GM18519 (cell line): Measurements from ENCODE around the gene HPX.
A peak's percentile ranks its signal among the peaks of the same experiment; 100 is the strongest.

Experiments used
- ATAC-seq: cut with Tn5 transposase; IDR thresholded peaks from one replicate; pipeline ENCODE4 v1.9.1; 2021; ENCODE audit warnings: mild to moderate bottlenecking, moderate library complexity; ENCODE audit not compliant: unreplicated experiment, low FRiP score

The HPX gene, protein sequence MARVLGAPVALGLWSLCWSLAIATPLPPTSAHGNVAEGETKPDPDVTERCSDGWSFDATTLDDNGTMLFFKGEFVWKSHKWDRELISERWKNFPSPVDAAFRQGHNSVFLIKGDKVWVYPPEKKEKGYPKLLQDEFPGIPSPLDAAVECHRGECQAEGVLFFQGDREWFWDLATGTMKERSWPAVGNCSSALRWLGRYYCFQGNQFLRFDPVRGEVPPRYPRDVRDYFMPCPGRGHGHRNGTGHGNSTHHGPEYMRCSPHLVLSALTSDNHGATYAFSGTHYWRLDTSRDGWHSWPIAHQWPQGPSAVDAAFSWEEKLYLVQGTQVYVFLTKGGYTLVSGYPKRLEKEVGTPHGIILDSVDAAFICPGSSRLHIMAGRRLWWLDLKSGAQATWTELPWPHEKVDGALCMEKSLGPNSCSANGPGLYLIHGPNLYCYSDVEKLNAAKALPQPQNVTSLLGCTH

DNA sequence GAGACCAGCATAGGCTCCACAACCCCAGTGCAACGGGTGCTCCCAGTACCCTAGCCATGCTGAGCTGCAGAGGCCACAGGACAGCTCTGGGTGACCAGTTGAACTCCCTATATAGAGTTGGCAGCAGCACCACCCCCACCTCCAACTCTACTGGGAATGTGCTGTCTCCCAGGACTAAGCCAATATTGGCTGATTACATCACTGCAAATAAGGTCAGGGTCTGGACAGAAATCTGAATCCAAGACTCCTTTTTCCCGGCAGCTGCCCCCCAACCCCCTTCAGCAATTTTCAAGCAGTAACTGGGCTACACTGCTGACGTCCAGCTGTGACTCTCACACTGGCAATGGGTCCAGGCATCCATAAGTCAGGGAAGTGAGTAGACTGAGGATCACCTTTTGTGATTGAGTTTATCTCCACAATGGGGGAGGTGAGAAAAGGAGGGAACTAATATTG is at the start of gene HPX:
Gene HPX, minus strand, starts transcription at position 82 of the 453 bp plus-strand sequence. Its CDS starts 24 bp downstream, at position 58.
- no peak for ATAC-seq

- ATAC-seq, result no peak
Observed at GRCh38 chr11:6489306-6489705, 48.5 kb upstream of the HPX start.

GRCh38 chr11:6488821-6489220 is 48.0 kb upstream of the HPX start:
- no peak for ATAC-seq

GRCh38 chr11:6488342-6488741 is 47.6 kb upstream of the HPX start:
- no peak for ATAC-seq

- no peak for ATAC-seq
Observed at GRCh38 chr11:6486938-6487337, 46.2 kb upstream of the HPX start.

DNA sequence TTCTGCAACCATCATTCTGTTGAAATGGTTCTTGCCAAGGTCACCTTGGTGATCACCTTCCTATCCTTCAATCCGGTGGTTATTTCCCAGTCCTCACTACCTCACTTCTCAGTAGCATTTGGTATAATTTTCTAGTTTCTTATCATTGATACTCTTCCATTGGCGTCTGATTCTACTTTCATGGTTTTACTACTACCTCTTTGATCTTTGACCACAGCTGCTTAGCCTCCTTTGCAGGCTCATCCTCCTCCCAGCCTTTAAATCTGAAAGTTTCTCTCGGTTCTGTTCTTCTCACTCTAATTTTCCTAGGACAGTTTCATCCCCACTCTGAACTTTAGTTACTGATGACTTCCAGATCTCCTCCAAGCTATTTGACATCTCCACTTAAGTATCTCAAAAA is 45.5 kb upstream of the HPX start:
- ATAC-seq, result no peak

- no peak for ATAC-seq
Observed at GRCh38 chr11:6485661-6486060, 44.9 kb upstream of the HPX start.

DNA sequence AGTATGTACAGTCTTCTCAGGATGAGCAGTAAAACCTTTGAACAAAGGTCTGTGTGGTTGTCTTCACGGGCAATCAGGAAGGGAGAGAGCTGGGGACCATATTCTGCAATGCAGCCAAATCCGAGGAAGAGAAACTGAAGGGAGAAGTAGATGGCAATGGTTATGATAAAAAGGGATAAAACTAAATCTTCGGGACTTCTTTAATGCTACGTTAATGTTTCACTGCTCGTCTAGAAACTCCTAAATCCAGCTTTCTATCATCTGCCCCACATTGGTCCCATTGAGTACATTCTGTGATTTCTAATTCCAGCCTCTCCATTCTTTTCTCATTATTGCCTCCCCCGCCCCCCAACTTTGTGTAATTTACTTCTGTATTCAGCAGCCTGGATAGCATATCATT is 42.2 kb upstream of the HPX start:
- no peak for ATAC-seq

DNA sequence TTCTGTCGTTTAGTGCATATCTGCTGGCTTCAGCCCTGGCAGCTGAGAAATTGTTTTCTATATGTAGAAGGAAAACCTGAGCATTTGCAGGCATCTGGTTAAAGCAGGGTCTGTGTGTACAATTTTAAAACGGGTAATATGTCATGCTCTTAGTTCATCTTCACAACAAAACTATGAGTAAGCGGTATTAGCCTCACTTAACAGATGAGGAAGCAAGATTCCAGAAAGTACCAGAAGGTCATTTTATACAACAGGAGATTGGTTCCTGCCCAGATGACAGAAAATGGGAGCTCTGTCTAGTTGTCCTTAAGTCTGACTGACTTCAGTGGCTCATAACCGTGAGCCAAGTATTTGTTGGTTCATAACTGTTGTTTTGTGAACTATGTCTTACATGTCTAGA is 41.7 kb upstream of the HPX start:
- no peak for ATAC-seq

GRCh38 chr11:6481924-6482275 is 41.1 kb upstream of the HPX start:
- no peak for ATAC-seq

DNA sequence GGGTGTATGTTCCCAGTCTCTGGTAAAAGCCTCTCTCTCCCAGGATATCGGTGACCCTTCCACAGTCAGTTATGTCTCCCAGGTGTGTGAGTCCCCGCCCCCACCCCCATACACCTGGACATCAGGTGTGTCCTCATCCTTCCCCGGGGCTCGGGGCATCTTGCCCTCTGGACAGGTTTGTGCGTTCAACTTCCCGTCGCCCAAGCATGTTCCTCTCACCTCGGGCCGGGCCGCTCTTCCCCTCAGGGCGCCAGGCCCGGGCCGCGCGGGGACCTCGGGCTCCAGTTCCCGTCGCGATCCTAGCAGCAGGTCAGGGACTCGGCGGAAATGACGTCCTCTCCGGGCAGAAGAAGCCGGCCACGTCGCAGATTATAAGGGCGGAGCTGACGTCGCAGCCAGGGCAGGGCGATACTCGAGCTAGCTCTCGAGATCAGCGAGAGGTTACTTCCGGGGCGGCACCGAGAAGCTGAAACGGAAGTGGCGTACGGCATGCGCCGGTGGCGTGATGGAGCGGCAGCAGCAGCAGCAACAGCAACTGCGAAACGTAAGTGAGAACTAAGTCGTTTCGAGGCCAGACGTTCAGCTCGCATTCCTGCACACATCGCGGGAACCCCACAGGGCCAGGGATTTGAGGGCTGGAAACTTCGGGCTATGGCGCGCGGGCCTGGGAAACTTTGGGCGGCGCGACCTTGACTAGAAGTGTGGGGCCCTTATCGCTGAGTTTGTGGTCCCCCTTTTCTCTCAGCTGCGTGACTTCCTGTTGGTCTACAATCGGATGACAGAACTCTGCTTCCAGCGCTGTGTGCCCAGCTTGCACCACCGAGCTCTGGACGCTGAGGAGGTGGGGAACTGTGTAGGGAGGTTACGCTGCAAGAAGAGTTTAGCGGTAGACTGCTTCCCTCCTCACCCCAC is 40.5 kb upstream of the HPX start, which contains the start of the genes ARFIP2 and TIMM10B:
Gene ARFIP2, minus strand, starts transcription at position 320 of the 912 bp plus-strand sequence. CDS start 910 bp downstream, outside the sequence.
Gene TIMM10B, plus strand, starts transcription at position 490 of the 912 bp plus-strand sequence. Its CDS starts 16 bp downstream, at position 506.
- peak; percentile 99 for ATAC-seq

- no peak for ATAC-seq
Observed at GRCh38 chr11:6480299-6480914, 39.6 kb upstream of the HPX start.

DNA sequence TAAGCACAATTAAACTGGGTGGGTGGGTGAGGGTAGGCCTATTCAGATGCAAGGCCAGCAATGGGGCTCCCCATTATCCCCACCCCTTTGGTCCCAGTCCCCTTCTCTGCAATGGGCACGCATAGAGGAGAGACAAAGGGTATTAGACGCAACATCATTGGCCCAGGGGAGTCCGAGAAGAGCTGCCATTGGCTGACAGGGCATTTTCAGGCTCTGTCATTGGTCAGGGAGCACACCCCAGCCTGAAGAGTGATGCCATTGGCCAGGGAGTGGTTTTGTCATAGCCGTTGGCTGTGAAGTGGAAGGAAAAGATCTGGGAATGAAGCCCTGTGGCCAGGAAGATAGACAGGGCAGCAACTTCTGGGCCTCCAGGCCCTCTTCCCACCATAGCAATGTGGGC is 35.8 kb upstream of the HPX start:
- no peak for ATAC-seq

- no peak for ATAC-seq
Observed at GRCh38 chr11:6475936-6476335, 35.1 kb upstream of the HPX start.

GRCh38 chr11:6474806-6475500 is 34.2 kb upstream of the HPX start:
- ATAC-seq, result no peak

GRCh38 chr11:6474413-6474792 is 33.6 kb upstream of the HPX start:
- ATAC-seq, result no peak

DNA sequence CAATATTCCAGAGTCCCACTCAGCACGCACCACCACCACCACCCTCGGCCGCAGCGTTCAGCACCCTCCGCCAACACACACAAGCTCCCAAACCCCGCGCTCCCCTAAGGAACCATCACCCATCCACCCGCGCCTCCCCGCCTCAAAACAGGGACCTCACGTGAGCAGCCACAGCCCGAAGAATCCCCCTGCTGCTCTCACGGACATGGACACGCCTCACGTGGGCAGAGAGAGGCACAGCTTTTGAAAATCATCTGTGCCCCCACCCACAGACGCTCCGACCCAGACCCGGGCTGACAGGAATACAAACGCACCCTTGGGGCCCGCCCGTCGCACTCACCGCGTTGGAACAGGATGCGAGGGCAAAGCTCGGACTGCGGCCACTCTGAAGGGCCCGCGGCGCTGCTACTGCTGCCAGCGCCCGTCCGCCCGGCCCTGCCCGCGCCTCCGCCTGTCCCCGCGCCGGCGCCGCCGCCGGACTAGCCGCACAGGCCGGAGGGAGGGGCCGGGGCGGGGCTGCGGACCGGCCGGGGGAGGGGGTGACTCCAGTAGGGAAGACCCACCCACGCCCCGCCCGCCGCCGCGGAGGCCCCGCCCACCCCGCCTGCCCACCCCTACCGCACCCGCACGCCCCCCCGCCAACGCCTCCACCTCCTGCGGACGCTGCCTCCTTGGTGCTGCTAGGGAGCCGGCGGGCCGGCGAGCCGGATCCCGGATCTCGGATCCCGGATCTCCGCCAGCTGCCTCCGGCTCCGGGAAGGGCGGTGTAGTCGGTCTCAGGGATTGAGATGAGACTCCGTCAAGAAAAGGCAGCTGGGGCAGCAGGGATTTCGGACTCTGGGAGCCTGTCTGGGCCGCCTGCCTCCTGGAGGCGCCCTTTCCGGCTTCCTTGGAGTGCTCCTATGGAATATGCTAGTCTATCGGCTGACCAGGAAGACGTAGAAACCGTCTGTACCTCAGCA is 32.9 kb upstream of the HPX start, which contains the start of gene TRIM3:
Gene TRIM3, minus strand, starts transcription at position 491 of the 962 bp plus-strand sequence. CDS start 8,246 bp downstream, outside the sequence.
- no peak for ATAC-seq

DNA sequence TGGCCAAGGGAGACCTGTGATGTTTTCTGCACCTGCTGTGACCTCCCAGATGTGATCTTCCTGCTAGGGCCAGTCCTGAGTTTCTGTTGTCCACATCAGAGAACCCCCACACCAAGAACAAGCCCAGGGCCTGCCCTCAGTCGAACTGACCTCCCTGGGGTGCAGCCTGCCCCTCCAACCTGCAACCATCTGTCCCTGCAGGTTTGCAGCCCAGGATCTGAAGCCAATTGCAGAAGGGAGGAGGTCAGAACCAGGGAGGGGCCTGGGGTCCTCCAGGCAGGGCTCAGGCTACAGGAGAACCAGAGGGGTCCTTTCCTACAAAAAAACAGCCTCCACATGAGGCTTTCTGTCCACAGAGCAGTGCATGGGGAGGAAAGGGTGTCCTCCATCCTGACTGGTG is 32.1 kb upstream of the HPX start:
- ATAC-seq, result no peak

GRCh38 chr11:6469599-6469998 is 28.8 kb upstream of the HPX start:
- no peak for ATAC-seq
